NK-92 (cell line): Measurements from ENCODE around the gene APOL6.

Experiments used
- DNase-seq: peaks from one replicate; lab custom pipeline; 2025; ENCODE audit not compliant: unreplicated experiment; lab: John Stamatoyannopoulos, UW

Gene APOL6

GRCh38 chr22:35648066-35649025 lies at the start of gene APOL6:
TSS of gene APOL6 (plus strand) at chr22:35648446. CDS start at chr22:35656426, 7,980 bp downstream.
- no peak for DNase-seq

GRCh38 chr22:35599364-35599763 lies 48.9 kb upstream of the APOL6 start:
- DNase-seq: no peak

GRCh38 chr22:35600476-35600875 lies 47.8 kb upstream of the APOL6 start:
- no peak for DNase-seq

GRCh38 chr22:35601013-35601580 lies 47.1 kb upstream of the APOL6 start:
- no peak for DNase-seq

- no peak for DNase-seq
Observed at GRCh38 chr22:35601743-35602615, 46.3 kb upstream of the APOL6 start.

GRCh38 chr22:35604621-35605368 lies 43.5 kb upstream of the APOL6 start:
- DNase-seq: no peak

GRCh38 chr22:35605369-35605680 lies 42.9 kb upstream of the APOL6 start:
- no peak for DNase-seq

GRCh38 chr22:35605851-35606481 lies 42.3 kb upstream of the APOL6 start:
- no peak for DNase-seq

- DNase-seq: no peak
Observed at GRCh38 chr22:35606916-35607315, 41.3 kb upstream of the APOL6 start.

GRCh38 chr22:35608088-35608487 lies 40.2 kb upstream of the APOL6 start:
- DNase-seq: no peak

GRCh38 chr22:35609261-35609660 lies 39.0 kb upstream of the APOL6 start:
- no peak for DNase-seq

- DNase-seq: no peak
Observed at GRCh38 chr22:35609761-35610160, 38.5 kb upstream of the APOL6 start.

GRCh38 chr22:35610741-35611140 lies 37.5 kb upstream of the APOL6 start:
- DNase-seq: no peak

GRCh38 chr22:35611200-35611890 lies 36.9 kb upstream of the APOL6 start:
- no peak for DNase-seq

- DNase-seq: no peak
Observed at GRCh38 chr22:35611891-35612576, 36.2 kb upstream of the APOL6 start.

- no peak for DNase-seq
Observed at GRCh38 chr22:35612903-35613302, 35.3 kb upstream of the APOL6 start.

- no peak for DNase-seq
Observed at GRCh38 chr22:35614404-35614803, 33.8 kb upstream of the APOL6 start.

GRCh38 chr22:35615156-35615555 lies 33.1 kb upstream of the APOL6 start:
- DNase-seq: no peak

GRCh38 chr22:35616043-35616442 lies 32.2 kb upstream of the APOL6 start:
- DNase-seq: no peak
